Kidney epithelial cell (primary cell): ENCODE measurements around the gene TSEN54. TPM values are rescaled to one million over a fixed set of nuclear protein-coding genes. Genes with fewer than 3 reads are reported as not detected.
A peak's percentile ranks its signal among the peaks of the same experiment; 100 is the strongest.
"Not testable (repeated sequence)": the region's sequence is repeated elsewhere in the genome, so short reads cannot be mapped to it uniquely, and the experiment has no call there.

Experiments
- DNase-seq: peaks from one replicate; pipeline ENCODE4 v3.0.0-alpha.2; 2010; ENCODE audit warnings: low read depth
- H3K27me3 ChIP-seq: 2 replicates; pipeline ENCODE4 v1.6.0; 2011; ENCODE audit warnings: low read length; ENCODE audit not compliant: control insufficient read depth, insufficient read depth
- H3K36me3 ChIP-seq: 2 replicates; pipeline ENCODE4 v1.5.1; 2011; ENCODE audit warnings: low read length; ENCODE audit not compliant: control insufficient read depth, insufficient read depth
- H3K4me3 ChIP-seq: 2 replicates; pipeline ENCODE4 v1.5.1; 2011; ENCODE audit warnings: low read depth, mild to moderate bottlenecking, control low read depth, low read length
- CTCF ChIP-seq: IDR thresholded peaks from 2 replicates; pipeline ENCODE4 v1.5.1; 2011; ENCODE audit warnings: mild to moderate bottlenecking, moderate library complexity, low read length, control low read depth, inconsistent platforms; ENCODE audit not compliant: insufficient read depth, poor library complexity, severe bottlenecking
- total RNA-seq: library from RNA; depleted of rRNA; stranded (reverse); fragments of >200 nt; gene quantifications from 2 replicates; pipeline ENCODE4 v1.2.3, GENCODE V29; 2015

The TSEN54 gene
- total RNA-seq, 1 donor from 2014 or later = 23.5 TPM

- no peak for TF ChIP-seq CTCF
- Histone ChIP-seq H3K27me3 (no peaks in the 10 kb centered on the region), H3K36me3 (peaks cover 3% of the 10 kb centered on the region), H3K4me3 (peak overlapping the region; percentile 89)
- no peak for DNase-seq
These were observed 430 bp downstream of the TSEN54 start for GRCh38 chr17:75516619-75517296.

GRCh38 chr17:75517297-75517865, 1.1 kb downstream of the TSEN54 start:
- peak overlapping the region; percentile 89 for H3K4me3 ChIP-seq
- peaks cover 3% of the 10 kb centered on the region for H3K36me3 ChIP-seq
- TF ChIP-seq CTCF = no peak
- no peaks in the 10 kb centered on the region for H3K27me3 ChIP-seq
- DNase-seq = no peak

- DNase-seq = no peak
- Histone ChIP-seq H3K4me3 (no peak overlapping the region), H3K36me3 (peaks cover 3% of the 10 kb centered on the region), H3K27me3 (no peaks in the 10 kb centered on the region)
- no peak for TF ChIP-seq CTCF
These were observed 1.9 kb downstream of the TSEN54 start for GRCh38 chr17:75518201-75518600.

GRCh38 chr17:75518983-75519537, 2.7 kb downstream of the TSEN54 start:
- Histone ChIP-seq H3K36me3 (peaks cover 1% of the 10 kb centered on the region), H3K4me3 (no peak overlapping the region), H3K27me3 (no peaks in the 10 kb centered on the region)
- no peak for DNase-seq
- no peak for TF ChIP-seq CTCF

GRCh38 chr17:75520413-75520812, 4.1 kb downstream of the TSEN54 start:
- H3K36me3 ChIP-seq, DNase-seq: not testable (repeated sequence)

GRCh38 chr17:75521290-75521689, 5.0 kb downstream of the TSEN54 start:
- Histone ChIP-seq H3K27me3 (peaks cover under 1% of the 10 kb centered on the region), H3K36me3 (peaks cover 1% of the 10 kb centered on the region), H3K4me3 (no peak overlapping the region)
- no peak for DNase-seq
- TF ChIP-seq CTCF = no peak

More at GRCh38 chr17:75520413-75520812, 4.1 kb downstream of the TSEN54 start:
- H3K27me3 ChIP-seq, H3K4me3 ChIP-seq: not testable (repeated sequence)
